K562 (cell line): ENCODE data around the gene ADCY9. TPM values are rescaled to one million over a fixed set of nuclear protein-coding genes. Genes with fewer than 3 reads are reported as not detected.

ENCODE experiments used
- ATAC-seq: fragments of 200-7000 bp; cut with Tn5 transposase; 3 replicates; pipeline ENCODE4 v1.9.1; 2020; ENCODE audit warnings: moderate library complexity
- BruUV-seq: library from RNA; stranded (reverse); fragments of 400-500 nt; replicated peaks from 2 replicates; lab custom pipeline; 2021; lab: Mats Ljungman, UMichigan
- CTCF ChIA-PET: fragments of 300-600 bp; formaldehyde crosslinking; extraction: SDS; loops from one replicate; lab custom pipeline; 2021; ENCODE audit warnings: low intra/inter-chr PET ratio; lab: Yijun Ruan, JAX
- POLR2A ChIA-PET: fragments of 300-600, 350-650 bp; sonication (Branson Sonifier 250); formaldehyde crosslinking; extraction: SDS; loops from one replicate; lab custom pipeline; 2021; ENCODE audit warnings: antibody characterized with exemption, inconsistent platforms; lab: Yijun Ruan, JAX
- DNase-seq, 4 experiments: peaks; one replicate each; pipeline versions ENCODE4 v3.0.0 to v3.0.0-alpha.2; 2011 to 2018; ENCODE audit warnings: low spot score in 3 of 4, mixed read lengths in 3 of 4; ENCODE audit errors: extremely low read depth in 1 of 4
- FAIRE-seq: peaks from 2 replicates; lab custom pipeline; 2011; peaks lifted over from hg19 to GRCh38; lab: Jason Lieb, UNC
- H2AFZ ChIP-seq: 2 replicates; pipeline ENCODE4 v1.6.0; 2011; ENCODE audit warnings: low read depth, low read length, control low read depth, inconsistent platforms
- H3K27ac ChIP-seq: fragments of 200-600 bp; 3 replicates; pipeline ENCODE4 v1.8.0; 2011; ENCODE audit warnings: low read depth, mild to moderate bottlenecking, control low read depth, inconsistent platforms, low read length, moderate library complexity, mixed read lengths; ENCODE audit errors: extremely low read depth
- H3K27me3 ChIP-seq, 2 experiments: fragments of 300-600 bp in 1 of 2; 2 replicates in 1 of 2; 3 replicates in 1 of 2; pipeline versions ENCODE4 v1.6.0 to v1.8.0; 2011; ENCODE audit warnings: inconsistent platforms in 2 of 2, low read length in 2 of 2, mild to moderate bottlenecking in 1 of 2, mixed read lengths in 1 of 2, moderate library complexity in 1 of 2; ENCODE audit not compliant: control insufficient read depth in 2 of 2, insufficient read depth in 2 of 2
- H3K36me3 ChIP-seq: fragments of 300-600 bp; 3 replicates; pipeline ENCODE4 v1.8.0; 2011; ENCODE audit warnings: mild to moderate bottlenecking, low read length, inconsistent platforms; ENCODE audit not compliant: control insufficient read depth, insufficient read depth
- H3K4me1 ChIP-seq, 2 experiments: fragments of 200-600 bp in 1 of 2; replicated peaks in 1 of 2; 2 replicates in 1 of 2; 3 replicates in 1 of 2; pipeline versions ENCODE4 v1.5.1 to v1.8.0; 2011; ENCODE audit warnings: inconsistent platforms in 2 of 2, low read length in 2 of 2, mild to moderate bottlenecking in 1 of 2, mixed read lengths in 1 of 2, moderate library complexity in 1 of 2; ENCODE audit not compliant: control insufficient read depth in 2 of 2, insufficient read depth in 2 of 2
- H3K4me2 ChIP-seq: 2 replicates; pipeline ENCODE4 v1.6.1; 2011; ENCODE audit warnings: low read length, control low read depth, inconsistent platforms, mixed read lengths; ENCODE audit not compliant: insufficient read depth
- H3K4me3 ChIP-seq: fragments of 200-600 bp; sonication (generic), shearing (Covaris generic); 2 replicates; pipeline ENCODE4 v1.5.1; 2016; ENCODE audit warnings: control low read depth, inconsistent platforms
- H3K79me2 ChIP-seq: fragments of 200-600 bp; 3 replicates; pipeline ENCODE4 v1.8.0; 2011; ENCODE audit warnings: low read length, inconsistent platforms; ENCODE audit not compliant: control insufficient read depth, insufficient read depth
- H3K9ac ChIP-seq, 2 experiments: 2 replicates each; pipeline versions ENCODE4 v1.6.0 to v1.6.1; 2011; ENCODE audit warnings: low read depth in 2 of 2, low read length in 2 of 2, control low read depth in 1 of 2, inconsistent platforms in 1 of 2, mild to moderate bottlenecking in 1 of 2, mixed read lengths in 1 of 2; ENCODE audit not compliant: insufficient read depth in 1 of 2
- H3K9me1 ChIP-seq: one replicate; pipeline ENCODE4 v1.6.0; 2011; ENCODE audit warnings: inconsistent platforms, mild to moderate bottlenecking, low read length, moderate library complexity; ENCODE audit not compliant: control insufficient read depth, insufficient read depth
- H3K9me3 ChIP-seq: replicated peaks from 2 replicates; pipeline ENCODE4 v1.5.1; 2011; ENCODE audit warnings: low read depth, low read length, inconsistent platforms; ENCODE audit not compliant: control insufficient read depth, insufficient read depth
- H4K20me1 ChIP-seq: replicated peaks from 2 replicates; pipeline ENCODE4 v1.6.1; 2011; ENCODE audit warnings: low read length, inconsistent platforms, mixed read lengths; ENCODE audit not compliant: control insufficient read depth, insufficient read depth
- CBFB ChIP-seq: sonication (generic); formaldehyde crosslinking; IDR thresholded peaks from 2 replicates; pipeline ENCODE4 v1.4.0; 2020; ENCODE audit warnings: mild to moderate bottlenecking, missing genetic modification reagents
- EWSR1 ChIP-seq: fragments of 450-650 bp; IDR thresholded peaks from 2 replicates; pipeline ENCODE4 v1.6.1; 2018; ENCODE audit warnings: borderline replicate concordance, mild to moderate bottlenecking, low read depth, moderate library complexity; ENCODE audit not compliant: partially characterized antibody
- HINFP ChIP-seq: fragments of 450-650 bp; conservative IDR thresholded peaks from 2 replicates; pipeline ENCODE4 v1.6.1; 2016; ENCODE audit warnings: missing genetic modification characterization, low read depth, mild to moderate bottlenecking, control low read depth, missing compliant biosample characterization
- RNF219 ChIP-seq: fragments of 250-450 bp; sonication (Bioruptor Pico); IDR thresholded peaks from 2 replicates; pipeline ENCODE4 v1.5.0; 2022; ENCODE audit warnings: mild to moderate bottlenecking
- ZBED1 ChIP-seq: IDR thresholded peaks from 2 replicates; pipeline ENCODE4 v1.6.1; 2014
- ZNF512 ChIP-seq: IDR thresholded peaks from 2 replicates; pipeline ENCODE4 v1.6.1; 2016; ENCODE audit warnings: missing genetic modification characterization, missing compliant biosample characterization
- WGBS: fragments of 100-300 bp; shearing (Covaris generic); methylation state at CpG from one replicate; pipeline ENCODE4 v1.1.6; 2016; ENCODE audit warnings: low coverage, mixed read lengths; ENCODE audit not compliant: insufficient coverage; ENCODE audit errors: missing lambda C conversion rate; 5-methylcytosine and 5-hydroxymethylcytosine counted together
- in situ Hi-C: fragments of 300-500 bp; cut with MboI; formaldehyde crosslinking; loops from 4 replicates; pipeline ENCODE4 v1.15.0; 2018; ENCODE audit warnings: inconsistent platforms, mixed read lengths
- intact Hi-C: fragments of 100-400 bp; cut with micrococcal nuclease; formaldehyde crosslinking; loops from 2 replicates; pipeline ENCODE4 v1.14.2; 2022
- polyA plus RNA-seq, 8 experiments: library from polyadenylated mRNA; depleted of rRNA in 4 of 8; stranded (reverse) in 5 of 8; unstranded in 3 of 8; fragments of >200 nt; fragmentation: Nextera tagmentation in 2 of 8; fragmentation: Illumina TruSeq in 1 of 8; extraction: Ambion mirVana in 2 of 8; extraction: Trizol in 1 of 8; gene quantifications; 2 replicates each; pipeline versions ENCODE4 v1.2.1 to v1.2.3, GENCODE V29; 2011 to 2014; ENCODE audit warnings: inconsistent platforms in 1 of 8, missing spikeins in 1 of 8
- total RNA-seq, 7 experiments: library from RNA; depleted of rRNA in 6 of 7; stranded (reverse); fragments of >200 nt in 6 of 7; fragmentation: Illumina TruSeq in 2 of 7; extraction: Trizol in 2 of 7; gene quantifications; 2 replicates each; pipeline versions ENCODE4 v1.2.1 to v1.2.3, GENCODE V29; 2011 to 2021; ENCODE audit warnings: low replicate concordance in 1 of 7

ADCY9 gene
- total and polyA plus RNA-seq, 9 of the 15 experiments (the other 6 are each of a cell fraction or from before 2014, with no cell fraction given), result 0.03 to 0.29 (median 0.17) TPM

GRCh38 chr16:4137438-4137837, 21.2 kb upstream of the ADCY9 start:
- Histone ChIP-seq H3K79me2 (no peaks in the 10 kb centered on the region), H3K9ac (no peak overlapping the region), H3K9me1 (no peaks in the 10 kb centered on the region), H3K4me3 (no peak overlapping the region), H3K4me1 (no peaks in the 10 kb centered on the region), H3K27me3 (peaks cover 22 to 60% of the 10 kb centered on the region in 2 experiments; a peak in 3 of 5 replicates), H3K36me3 (no peaks in the 10 kb centered on the region), H3K4me2 (no peak overlapping the region), H2AFZ (no peak overlapping the region), H3K27ac (no peak overlapping the region), H3K9me3 (no peaks in the 10 kb centered on the region), H4K20me1 (no peaks in the 10 kb centered on the region; the same call in 1 of the 2 replicates)
- POLR2A ChIA-PET, result interaction anchor here (0.7 kb wide), 1 partner anchor 134 kb away, joined by 3 read pairs; no protein-coding TSS in a partner anchor
- no peak for DNase-seq
- ATAC-seq, result no peak
- no peak for TF ChIP-seq CBFB (CRISPR knock-in tag)
- TF ChIP-seq ZBED1, result no peak
- TF ChIP-seq HINFP, result no peak
- no peak for TF ChIP-seq EWSR1
- peak; percentile 84 for TF ChIP-seq ZNF512 (tag)
- TF ChIP-seq RNF219 (CRISPR knock-in tag), result no peak
- intact Hi-C loops (no loop called here), in situ Hi-C loops (no loop called here)
- 20% methylated on average over 3 of the region's 3 CpGs for WGBS
- peak; percentile 23 for FAIRE-seq
- no TSS peak for BruUV-seq
- CTCF ChIA-PET, result no interaction called here
